Stimulated activated CD8-positive, alpha-beta memory T cell treated with anti-CD3 and anti-CD28 coated beads, Interleukin-7, amount 100 ng/mL, for 48 hours (primary cell): ENCODE results near the gene PLA2R1.

Experiments
- DNase-seq, 2 donors: peaks; one replicate each; pipeline ENCODE4 v3.0.0-alpha.2; 2020; ENCODE audit warnings: low read depth in 1 of 2; ENCODE audit errors: extremely low read depth in 1 of 2

The PLA2R1 gene

DNA sequence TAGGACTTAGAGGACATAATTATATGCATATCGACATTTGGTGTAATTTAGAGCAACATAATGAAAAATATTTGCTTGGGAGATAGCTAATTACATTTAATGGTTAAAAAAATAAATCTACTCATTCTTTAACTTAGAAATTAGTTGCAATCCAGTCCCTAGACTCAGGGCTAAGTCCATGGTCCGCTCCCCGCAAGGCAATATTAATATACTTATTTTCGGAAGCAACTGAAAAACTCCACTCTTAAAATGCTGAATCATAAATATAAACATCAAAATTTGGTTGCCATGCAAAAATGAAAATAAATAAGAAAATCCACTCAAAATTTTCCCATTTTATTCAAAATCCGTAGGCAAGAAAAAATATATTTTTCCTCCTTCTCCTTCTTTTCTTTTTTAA, 164.7 kb downstream of the PLA2R1 start:
- DNase-seq, result no peak

DNA sequence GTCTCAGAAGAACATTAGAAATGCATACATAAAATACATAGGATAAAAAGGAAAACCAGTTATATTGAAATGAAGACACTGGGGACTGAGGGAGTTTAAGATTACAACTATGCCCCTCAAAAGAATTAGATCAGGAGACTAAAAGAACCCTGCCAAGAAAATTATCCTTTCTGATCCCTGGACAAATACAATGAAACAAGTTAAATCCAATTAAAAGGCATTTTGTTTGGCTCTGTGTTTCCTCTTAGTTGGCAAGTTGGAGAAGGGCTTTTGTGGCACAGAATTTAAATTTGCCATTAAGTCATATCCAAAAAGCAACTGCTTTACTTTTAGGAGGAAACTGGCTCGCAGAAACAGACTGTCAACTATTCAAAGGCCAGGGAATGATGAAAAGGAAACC, 165.3 kb downstream of the PLA2R1 start:
- DNase-seq, result no peak

GRCh38 chr2:159895258-159896065, 167.0 kb downstream of the PLA2R1 start:
- no peak for DNase-seq

GRCh38 chr2:159894145-159894838, 168.1 kb downstream of the PLA2R1 start:
- no peak for DNase-seq

- no peak for DNase-seq
Measured at GRCh38 chr2:159892990-159893810, 169.2 kb downstream of the PLA2R1 start.

GRCh38 chr2:159891917-159892730, 170.3 kb downstream of the PLA2R1 start:
- no peak for DNase-seq

DNA sequence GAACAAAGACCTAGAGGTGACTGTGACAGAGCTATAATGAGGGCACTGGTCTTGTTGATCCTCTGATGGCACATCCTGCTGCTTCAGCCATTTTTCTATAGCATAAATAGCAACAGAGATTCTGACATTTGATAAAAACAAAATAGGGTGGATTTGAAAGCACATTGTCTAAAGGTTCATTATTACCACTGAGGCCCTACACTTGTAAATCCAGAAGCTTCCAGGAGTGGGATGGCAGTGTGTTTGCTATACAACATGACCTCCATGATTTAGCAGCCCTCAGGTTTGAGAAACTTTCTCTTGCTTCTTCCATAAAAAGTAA, 171.2 kb downstream of the PLA2R1 start:
- DNase-seq, result no peak

DNA sequence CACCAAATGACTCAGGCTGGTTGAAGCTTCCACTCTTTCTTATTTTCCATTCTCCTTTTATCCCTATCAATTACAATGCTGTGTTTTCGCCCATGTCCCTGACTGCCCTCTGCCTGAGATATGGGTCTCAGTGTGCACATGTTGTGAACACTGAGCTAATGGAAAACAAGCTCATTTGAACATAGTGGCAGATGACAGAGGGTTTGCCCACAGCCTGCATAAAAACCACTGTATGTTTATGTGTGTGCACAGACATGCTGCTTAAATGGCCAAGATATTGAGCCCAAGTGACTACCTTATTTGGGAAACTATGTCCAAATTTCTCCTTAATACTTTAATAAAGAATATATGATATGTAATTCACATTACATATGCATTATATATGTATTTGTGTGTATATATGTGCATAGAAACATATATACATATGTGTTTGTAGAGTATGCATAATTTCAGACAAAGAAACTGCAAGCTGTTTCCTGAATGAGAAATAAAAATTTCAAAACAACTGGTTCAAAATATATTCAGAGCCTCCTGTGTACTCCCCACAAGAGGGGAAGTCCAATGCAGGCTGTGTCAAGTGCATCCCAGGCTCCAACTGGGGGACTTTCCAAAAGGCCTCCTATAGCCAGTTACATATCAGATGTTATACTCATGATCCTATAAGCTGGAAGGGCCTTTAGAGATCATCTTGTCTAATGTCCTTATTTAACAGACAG, 171.7 kb downstream of the PLA2R1 start:
- no peak for DNase-seq

GRCh38 chr2:159882130-159882745, 180.2 kb downstream of the PLA2R1 start:
- no peak for DNase-seq
